ENCODE measurements around the gene SPO11.

Gene SPO11

GRCh38 chr20:57309544-57310115 lies 20.0 kb upstream of the SPO11 start:
- in situ Hi-C loops (cut with MboI; ENCODE audit: low sequenced_read_pairs): no loop called here

- in situ Hi-C loops (cut with MboI; ENCODE audit: low sequenced_read_pairs): no loop called here
Observed at GRCh38 chr20:57310821-57311514, 18.6 kb upstream of the SPO11 start.

- in situ Hi-C loops (cut with MboI; ENCODE audit: low sequenced_read_pairs): no loop called here
Observed at GRCh38 chr20:57312138-57312537, 17.5 kb upstream of the SPO11 start.

GRCh38 chr20:57313230-57313629 lies 16.4 kb upstream of the SPO11 start:
- in situ Hi-C loops (cut with MboI; ENCODE audit: low sequenced_read_pairs): no loop called here

- in situ Hi-C loops (cut with MboI; ENCODE audit: low sequenced_read_pairs): no loop called here
Observed at GRCh38 chr20:57313951-57314350, 15.7 kb upstream of the SPO11 start.

- in situ Hi-C loops (cut with MboI; ENCODE audit: low sequenced_read_pairs): no loop called here
Observed at GRCh38 chr20:57315083-57315975, 14.3 kb upstream of the SPO11 start.

- in situ Hi-C loops (cut with MboI; ENCODE audit: low sequenced_read_pairs): no loop called here
Observed at GRCh38 chr20:57315976-57316480, 13.6 kb upstream of the SPO11 start.

- in situ Hi-C loops (cut with MboI; ENCODE audit: low sequenced_read_pairs): no loop called here
Observed at GRCh38 chr20:57316795-57317201, 12.8 kb upstream of the SPO11 start.

GRCh38 chr20:57317316-57317788 lies 12.3 kb upstream of the SPO11 start:
- in situ Hi-C loops (cut with MboI; ENCODE audit: low sequenced_read_pairs): no loop called here

- in situ Hi-C loops (cut with MboI; ENCODE audit: low sequenced_read_pairs): no loop called here
Observed at GRCh38 chr20:57317789-57318371, 11.7 kb upstream of the SPO11 start.

GRCh38 chr20:57319584-57319983 lies 10.0 kb upstream of the SPO11 start:
- in situ Hi-C loops (cut with MboI; ENCODE audit: low sequenced_read_pairs): no loop called here

GRCh38 chr20:57320358-57320757 lies 9.2 kb upstream of the SPO11 start:
- in situ Hi-C loops (cut with MboI; ENCODE audit: low sequenced_read_pairs): no loop called here

- in situ Hi-C loops (cut with MboI; ENCODE audit: low sequenced_read_pairs): no loop called here
Observed at GRCh38 chr20:57321142-57321541, 8.5 kb upstream of the SPO11 start.

- in situ Hi-C loops (cut with MboI; ENCODE audit: low sequenced_read_pairs): no loop called here
Observed at GRCh38 chr20:57322476-57322875, 7.1 kb upstream of the SPO11 start.

GRCh38 chr20:57323034-57323433 lies 6.6 kb upstream of the SPO11 start:
- in situ Hi-C loops (cut with MboI; ENCODE audit: low sequenced_read_pairs): no loop called here

GRCh38 chr20:57325632-57326356 lies 3.8 kb upstream of the SPO11 start:
- in situ Hi-C loops (cut with MboI; ENCODE audit: low sequenced_read_pairs): no loop called here

- in situ Hi-C loops (cut with MboI; ENCODE audit: low sequenced_read_pairs): no loop called here
Observed at GRCh38 chr20:57326667-57327455, 2.7 kb upstream of the SPO11 start.

GRCh38 chr20:57327820-57328219 lies 1.8 kb upstream of the SPO11 start:
- in situ Hi-C loops (cut with MboI; ENCODE audit: low sequenced_read_pairs): no loop called here

GRCh38 chr20:57330998-57331397 lies 1.4 kb downstream of the SPO11 start:
- in situ Hi-C loops (cut with MboI; ENCODE audit: low sequenced_read_pairs): loop anchor here (10.0 kb wide), 1 partner anchor 246 kb away; no protein-coding TSS in a partner anchor

Data from HL-60/S4 treated with retinoic acid at 250 ng/mL for 4 days and 3 days (cell line).